Parathyroid adenoma (tissue), 2 donors: Measurements from ENCODE around the gene DSCAML1.

ENCODE experiments used
- H2AFZ ChIP-seq: fragments of 300-600 bp; sonication (generic); one replicate; pipeline ENCODE4 v1.7.0; 2017; ENCODE audit warnings: antibody characterized with exemption, mild to moderate bottlenecking
- H3K27ac ChIP-seq: fragments of 300-600 bp; sonication (generic); one replicate; pipeline ENCODE4 v1.7.0; 2017
- H3K27me3 ChIP-seq: fragments of 300-600 bp; sonication (generic); one replicate; pipeline ENCODE4 v1.7.0; 2017; ENCODE audit warnings: low read length; ENCODE audit not compliant: control insufficient read depth, insufficient read depth
- H3K36me3 ChIP-seq: fragments of 300-600 bp; sonication (generic); one replicate; pipeline ENCODE4 v1.7.0; 2017; ENCODE audit warnings: low read length; ENCODE audit not compliant: control insufficient read depth, insufficient read depth
- H3K4me1 ChIP-seq: fragments of 300-600 bp; sonication (generic); one replicate; pipeline ENCODE4 v1.7.0; 2017; ENCODE audit warnings: control low read depth
- H3K4me2 ChIP-seq: fragments of 300-600 bp; sonication (generic); one replicate; pipeline ENCODE4 v1.7.0; 2017; ENCODE audit warnings: low read length
- H3K4me3 ChIP-seq: fragments of 300-600 bp; sonication (generic); one replicate; pipeline ENCODE4 v1.7.0; 2017; ENCODE audit warnings: low read depth, low read length
- H3K79me2 ChIP-seq: fragments of 300-600 bp; sonication (generic); one replicate; pipeline ENCODE4 v1.7.0; 2017; ENCODE audit warnings: control low read depth
- H3K9ac ChIP-seq: fragments of 300-600 bp; sonication (generic); one replicate; pipeline ENCODE4 v1.7.0; 2017; ENCODE audit warnings: mild to moderate bottlenecking
- H3K9me3 ChIP-seq: fragments of 300-600 bp; sonication (generic); one replicate; pipeline ENCODE4 v1.7.0; 2017; ENCODE audit warnings: low read length; ENCODE audit not compliant: control insufficient read depth
- TF ChIP-seq, protein P1 (sequence below): fragments of 300-600 bp; sonication (generic); IDR thresholded peaks from one replicate; pipeline ENCODE4 v1.7.0; 2017; ENCODE audit warnings: antibody characterized with exemption, mild to moderate bottlenecking
- donor health status: primary hyperparathyroidism.

The DSCAML1 gene

GRCh38 chr11:117513666-117514065 is 283.4 kb downstream of the DSCAML1 start:
- TF ChIP-seq, protein P1, sequence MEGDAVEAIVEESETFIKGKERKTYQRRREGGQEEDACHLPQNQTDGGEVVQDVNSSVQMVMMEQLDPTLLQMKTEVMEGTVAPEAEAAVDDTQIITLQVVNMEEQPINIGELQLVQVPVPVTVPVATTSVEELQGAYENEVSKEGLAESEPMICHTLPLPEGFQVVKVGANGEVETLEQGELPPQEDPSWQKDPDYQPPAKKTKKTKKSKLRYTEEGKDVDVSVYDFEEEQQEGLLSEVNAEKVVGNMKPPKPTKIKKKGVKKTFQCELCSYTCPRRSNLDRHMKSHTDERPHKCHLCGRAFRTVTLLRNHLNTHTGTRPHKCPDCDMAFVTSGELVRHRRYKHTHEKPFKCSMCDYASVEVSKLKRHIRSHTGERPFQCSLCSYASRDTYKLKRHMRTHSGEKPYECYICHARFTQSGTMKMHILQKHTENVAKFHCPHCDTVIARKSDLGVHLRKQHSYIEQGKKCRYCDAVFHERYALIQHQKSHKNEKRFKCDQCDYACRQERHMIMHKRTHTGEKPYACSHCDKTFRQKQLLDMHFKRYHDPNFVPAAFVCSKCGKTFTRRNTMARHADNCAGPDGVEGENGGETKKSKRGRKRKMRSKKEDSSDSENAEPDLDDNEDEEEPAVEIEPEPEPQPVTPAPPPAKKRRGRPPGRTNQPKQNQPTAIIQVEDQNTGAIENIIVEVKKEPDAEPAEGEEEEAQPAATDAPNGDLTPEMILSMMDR: no peak

DNA sequence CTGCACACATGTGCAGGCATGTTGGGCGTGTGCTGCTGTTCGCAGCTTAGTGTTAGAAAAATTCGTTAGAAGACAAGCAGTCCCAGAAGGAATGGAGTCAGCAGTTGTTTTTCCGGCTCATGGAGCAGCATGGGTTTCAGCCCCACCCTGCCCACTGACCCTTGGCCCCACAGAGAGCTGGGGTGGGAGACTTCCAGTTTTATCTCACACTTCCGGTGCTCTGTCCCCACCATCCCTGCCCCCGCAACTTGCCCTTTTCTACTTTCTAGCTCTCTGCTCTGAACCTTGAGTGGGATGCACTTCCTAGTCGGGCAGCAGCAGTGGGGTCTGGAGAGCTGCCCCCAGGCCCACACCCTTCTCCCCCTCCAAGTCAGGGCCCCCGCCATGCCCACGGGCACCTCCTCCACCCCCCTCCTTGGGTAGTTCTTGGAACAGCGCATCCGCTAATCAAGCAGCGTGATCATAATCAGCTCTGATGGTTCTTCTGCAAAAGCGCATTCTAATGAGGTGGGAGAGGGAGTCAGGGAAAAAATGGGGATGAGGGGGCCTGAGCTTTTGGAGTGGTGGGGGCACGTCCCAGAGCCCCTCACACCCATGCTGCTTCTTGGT is 285.0 kb downstream of the DSCAML1 start:
- Histone ChIP-seq H3K27me3 (no peaks in the 10 kb centered on the region), H3K27ac (no peak overlapping the region), H2AFZ (no peak overlapping the region), H3K79me2 (no peaks in the 10 kb centered on the region), H3K4me1 (no peaks in the 10 kb centered on the region), H3K4me3 (no peak overlapping the region), H3K4me2 (no peak overlapping the region), H3K36me3 (no peaks in the 10 kb centered on the region), H3K9ac (no peak overlapping the region), H3K9me3 (no peaks in the 10 kb centered on the region)
- TF ChIP-seq, protein P1: no peak

More at GRCh38 chr11:117513666-117514065, 283.4 kb downstream of the DSCAML1 start:
- Histone ChIP-seq H3K27me3 (no peaks in the 10 kb centered on the region), H3K4me1 (no peaks in the 10 kb centered on the region), H2AFZ (no peak overlapping the region), H3K4me3 (no peak overlapping the region), H3K27ac (no peak overlapping the region), H3K9me3 (no peaks in the 10 kb centered on the region), H3K79me2 (no peaks in the 10 kb centered on the region), H3K4me2 (no peak overlapping the region), H3K36me3 (no peaks in the 10 kb centered on the region), H3K9ac (no peak overlapping the region)

- no peaks in the 10 kb centered on the region for H3K9me3 ChIP-seq
- H3K4me2 ChIP-seq: no peak overlapping the region
- H3K4me3 ChIP-seq: no peak overlapping the region
- H3K36me3 ChIP-seq: no peaks in the 10 kb centered on the region
- no peaks in the 10 kb centered on the region for H3K4me1 ChIP-seq
- H2AFZ ChIP-seq: no peak overlapping the region
- H3K9ac ChIP-seq: no peak overlapping the region
- no peaks in the 10 kb centered on the region for H3K79me2 ChIP-seq
- H3K27me3 ChIP-seq: no peaks in the 10 kb centered on the region
- TF ChIP-seq, protein P1: no peak
- H3K27ac ChIP-seq: no peak overlapping the region
These were observed 285.5 kb downstream of the DSCAML1 start for GRCh38 chr11:117511483-117511930.

DNA sequence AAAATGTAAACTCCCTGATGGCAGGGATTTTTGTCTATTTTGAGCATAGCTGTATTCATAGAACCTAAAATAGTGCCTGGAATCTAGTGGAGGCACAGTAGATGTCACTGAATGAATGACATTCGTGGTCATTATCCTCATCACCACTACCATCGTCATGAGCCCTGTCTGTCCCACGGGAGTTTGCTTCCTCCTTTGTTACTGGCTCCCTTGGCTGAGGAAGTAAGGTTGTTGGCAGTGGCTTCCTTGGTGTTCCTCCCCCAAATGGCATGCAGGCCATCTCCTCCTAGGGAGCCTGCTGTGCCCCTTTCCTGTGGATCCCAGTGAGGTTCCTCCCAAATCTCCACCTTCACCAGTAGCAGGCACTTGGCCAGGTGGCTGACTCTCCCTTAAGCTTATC is 286.4 kb downstream of the DSCAML1 start:
- H3K4me1 ChIP-seq: no peaks in the 10 kb centered on the region
- no peaks in the 10 kb centered on the region for H3K36me3 ChIP-seq
- H3K79me2 ChIP-seq: no peaks in the 10 kb centered on the region
- no peak overlapping the region for H2AFZ ChIP-seq
- H3K4me3 ChIP-seq: no peak overlapping the region
- TF ChIP-seq, protein P1: no peak
- no peak overlapping the region for H3K9ac ChIP-seq
- no peaks in the 10 kb centered on the region for H3K9me3 ChIP-seq
- H3K27me3 ChIP-seq: no peaks in the 10 kb centered on the region
- no peak overlapping the region for H3K4me2 ChIP-seq
- no peak overlapping the region for H3K27ac ChIP-seq

DNA sequence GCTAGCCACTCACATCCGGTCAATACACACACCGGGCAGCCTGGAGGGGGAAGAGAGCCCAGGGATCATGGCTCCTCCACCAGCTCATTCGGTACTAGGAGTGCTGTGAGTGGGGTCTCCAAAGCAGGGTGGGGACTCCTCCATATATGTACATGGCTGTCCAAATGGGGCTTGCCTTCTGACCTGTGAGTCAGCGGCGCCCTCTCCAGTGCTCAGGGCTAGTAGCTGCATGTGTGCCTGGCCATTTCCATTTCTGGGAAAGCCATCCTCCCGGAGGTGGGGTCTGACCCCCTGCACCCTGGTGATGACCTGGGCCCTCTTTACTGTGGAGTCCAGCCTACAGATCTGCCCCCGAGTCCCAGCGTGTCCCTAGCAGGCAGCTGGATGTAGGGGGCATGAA is 287.5 kb downstream of the DSCAML1 start:
- Histone ChIP-seq H3K4me1 (no peaks in the 10 kb centered on the region), H3K36me3 (no peaks in the 10 kb centered on the region), H3K4me2 (no peak overlapping the region), H3K9me3 (no peaks in the 10 kb centered on the region), H2AFZ (no peak overlapping the region), H3K27ac (no peak overlapping the region), H3K9ac (no peak overlapping the region), H3K27me3 (no peaks in the 10 kb centered on the region), H3K79me2 (no peaks in the 10 kb centered on the region), H3K4me3 (no peak overlapping the region)
- TF ChIP-seq, protein P1: no peak
